IMR-90 (cell line): ENCODE data around the gene LRRC4.

Source experiments
- BHLHE40 ChIP-seq: fragments of 150-350 bp; IDR thresholded peaks from 2 replicates; pipeline ENCODE4 v1.6.1; 2016; ENCODE audit warnings: mild to moderate bottlenecking, low read depth, low read length
- CEBPB ChIP-seq: IDR thresholded peaks from 2 replicates; pipeline ENCODE4 v1.6.1; 2012; ENCODE audit warnings: low read depth, low read length, improper control_type of control experiment
- CHD1 ChIP-seq: IDR thresholded peaks from 2 replicates; pipeline ENCODE4 v1.6.1; 2012; ENCODE audit warnings: low read depth, low read length, improper control_type of control experiment
- CTCF ChIP-seq: conservative IDR thresholded peaks from 2 replicates; pipeline ENCODE4 v1.5.1; 2012; ENCODE audit warnings: mild to moderate bottlenecking, low read depth, low read length, improper control_type of control experiment
- FOS ChIP-seq: fragments of 150-350 bp; IDR thresholded peaks from 2 replicates; pipeline ENCODE4 v1.6.1; 2016; ENCODE audit warnings: low read depth, low read length
- MAZ ChIP-seq: IDR thresholded peaks from 2 replicates; pipeline ENCODE4 v1.6.1; 2012; ENCODE audit warnings: low read depth, mild to moderate bottlenecking, low read length, improper control_type of control experiment, moderate library complexity, borderline replicate concordance
- MXI1 ChIP-seq: IDR thresholded peaks from 2 replicates; pipeline ENCODE4 v1.6.1; 2012; ENCODE audit warnings: low read depth, mild to moderate bottlenecking, low read length, moderate library complexity, borderline replicate concordance
- NFE2L2 ChIP-seq: fragments of 150-350 bp; IDR thresholded peaks from 2 replicates; pipeline ENCODE4 v1.6.1; 2016; ENCODE audit warnings: low read depth, mild to moderate bottlenecking, low read length
- POLR2A ChIP-seq: IDR thresholded peaks from 2 replicates; pipeline ENCODE4 v1.6.1; 2012; ENCODE audit warnings: mild to moderate bottlenecking, low read depth, low read length
- RAD21 ChIP-seq: IDR thresholded peaks from 2 replicates; pipeline ENCODE4 v1.6.1; 2012; ENCODE audit warnings: low read length, improper control_type of control experiment
- RCOR1 ChIP-seq: IDR thresholded peaks from 2 replicates; pipeline ENCODE4 v1.6.1; 2012; ENCODE audit warnings: mild to moderate bottlenecking, low read length, improper control_type of control experiment; ENCODE audit not compliant: insufficient replicate concordance
- RFX5 ChIP-seq: IDR thresholded peaks from 2 replicates; pipeline ENCODE4 v1.8.0; 2012; ENCODE audit warnings: low read depth, mild to moderate bottlenecking, low read length, moderate library complexity
- USF2 ChIP-seq: fragments of 150-350 bp; IDR thresholded peaks from 2 replicates; pipeline ENCODE4 v1.6.1; 2017; ENCODE audit warnings: mild to moderate bottlenecking, antibody characterized with exemption, low read length, low read depth

GRCh38 chr7:128074336-128074735, 43.1 kb upstream of the LRRC4 start:
- TF ChIP-seq CTCF (no peak), POLR2A (no peak), USF2 (no peak), NFE2L2 (no peak), MAZ (no peak), RFX5 (no peak), RAD21 (no peak), CEBPB (no peak), CHD1 (no peak), MXI1 (no peak), FOS (no peak), RCOR1 (no peak), BHLHE40 (no peak)
